ENCODE results near the gene CELSR1. TPM values are rescaled to one million over a fixed set of nuclear protein-coding genes. Genes with fewer than 3 reads are reported as not detected.

Gene CELSR1
- total RNA-seq, 1 donor from 2014 or later = 16.0 TPM

DNA sequence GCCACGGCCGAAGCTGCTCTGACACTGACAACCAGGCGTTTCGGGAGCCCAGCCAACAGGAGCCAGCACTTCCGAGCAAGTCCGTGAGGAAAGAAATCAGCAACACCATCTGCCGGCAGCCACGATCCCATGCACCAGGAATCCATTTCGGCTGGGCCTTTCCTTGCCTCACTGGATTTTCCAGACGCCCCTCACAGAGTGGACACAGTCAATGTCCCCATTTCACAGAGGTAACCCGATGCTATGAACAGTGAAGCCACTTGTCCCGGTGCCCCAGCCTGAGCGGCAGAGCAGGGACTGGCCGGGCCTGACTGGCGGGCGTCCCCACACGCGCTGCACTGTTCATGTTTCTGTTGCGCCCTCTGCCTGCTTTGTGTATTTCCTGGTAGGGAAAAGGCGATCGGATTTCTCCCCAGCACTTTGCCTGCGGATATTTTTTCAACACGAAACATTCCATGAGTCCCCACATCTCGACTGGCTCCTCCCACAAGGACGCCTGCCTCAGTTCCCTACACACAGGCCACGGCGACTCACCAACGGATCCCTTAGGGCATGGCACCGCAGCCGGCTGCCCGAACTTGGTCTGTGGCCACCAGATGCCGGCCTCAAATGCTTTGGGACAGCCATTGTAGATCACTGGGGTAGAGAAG, 146.6 kb downstream of the CELSR1 start:
- H3K9me3 Mint-ChIP-seq (ENCODE audit: unreplicated experiment) = no peaks in the 10 kb centered on the region
- no peaks in the 10 kb centered on the region for H3K27me3 Mint-ChIP-seq (ENCODE audit: unreplicated experiment)
- TF ChIP-seq CTCF (IDR thresholded peaks at IDR 0.05) = peak; percentile 36
- peak overlapping the region; percentile 64 for H3K27ac Mint-ChIP-seq (ENCODE audit: unreplicated experiment)
- H3K4me3 Mint-ChIP-seq (ENCODE audit: unreplicated experiment) = no peak overlapping the region
- H3K4me1 Mint-ChIP-seq (ENCODE audit: unreplicated experiment) = peaks cover 12% of the 10 kb centered on the region
- H3K36me3 Mint-ChIP-seq (ENCODE audit: unreplicated experiment) = no peaks in the 10 kb centered on the region
- DNase-seq (ENCODE audit: extremely low spot score, unreplicated experiment) = no peak

DNA sequence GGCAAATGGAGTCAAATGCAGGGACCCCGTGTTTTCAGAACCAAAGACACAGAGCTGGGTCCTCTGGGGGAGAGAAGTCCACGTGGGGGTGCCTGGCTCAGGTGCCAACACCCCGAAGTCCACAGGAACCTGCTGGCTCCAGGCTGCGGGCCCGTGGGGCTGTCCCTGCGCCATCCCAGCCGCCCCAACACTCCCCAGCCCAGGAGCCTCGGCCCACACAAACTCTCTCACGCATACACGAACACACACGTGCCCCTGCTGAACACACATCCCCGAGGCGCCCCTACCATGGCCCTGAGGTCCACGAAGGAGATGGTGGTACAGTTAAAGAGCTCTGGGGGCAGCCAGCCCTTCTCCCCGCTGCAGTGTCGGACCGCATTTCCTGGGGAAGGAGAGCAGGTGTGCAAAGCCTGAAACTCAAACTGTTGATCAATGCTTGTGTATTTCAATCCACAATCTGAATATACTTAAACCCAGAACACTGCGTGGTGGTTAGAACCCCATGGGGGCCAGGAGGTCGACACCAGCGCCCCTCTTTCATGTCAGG, 147.2 kb downstream of the CELSR1 start:
- H3K36me3 Mint-ChIP-seq (ENCODE audit: unreplicated experiment) = no peaks in the 10 kb centered on the region
- H3K27me3 Mint-ChIP-seq (ENCODE audit: unreplicated experiment) = no peaks in the 10 kb centered on the region
- H3K4me1 Mint-ChIP-seq (ENCODE audit: unreplicated experiment) = peaks cover 12% of the 10 kb centered on the region
- H3K27ac Mint-ChIP-seq (ENCODE audit: unreplicated experiment) = peak overlapping the region; percentile 64
- H3K9me3 Mint-ChIP-seq (ENCODE audit: unreplicated experiment) = no peaks in the 10 kb centered on the region
- no peak for TF ChIP-seq CTCF (IDR thresholded peaks at IDR 0.05)
- DNase-seq (ENCODE audit: extremely low spot score, unreplicated experiment) = no peak
- no peak overlapping the region for H3K4me3 Mint-ChIP-seq (ENCODE audit: unreplicated experiment)

GRCh38 chr22:46389081-46389480, 148.3 kb downstream of the CELSR1 start:
- Mint-ChIP-seq H3K4me3 (ENCODE audit: unreplicated experiment) (no peak overlapping the region), H3K4me1 (ENCODE audit: unreplicated experiment) (peaks cover 12% of the 10 kb centered on the region), H3K27me3 (ENCODE audit: unreplicated experiment) (no peaks in the 10 kb centered on the region), H3K9me3 (ENCODE audit: unreplicated experiment) (no peaks in the 10 kb centered on the region), H3K27ac (ENCODE audit: unreplicated experiment) (no peak overlapping the region), H3K36me3 (ENCODE audit: unreplicated experiment) (no peaks in the 10 kb centered on the region)
- TF ChIP-seq CTCF (IDR thresholded peaks at IDR 0.05) = no peak
- DNase-seq (ENCODE audit: extremely low spot score, unreplicated experiment) = no peak

DNA sequence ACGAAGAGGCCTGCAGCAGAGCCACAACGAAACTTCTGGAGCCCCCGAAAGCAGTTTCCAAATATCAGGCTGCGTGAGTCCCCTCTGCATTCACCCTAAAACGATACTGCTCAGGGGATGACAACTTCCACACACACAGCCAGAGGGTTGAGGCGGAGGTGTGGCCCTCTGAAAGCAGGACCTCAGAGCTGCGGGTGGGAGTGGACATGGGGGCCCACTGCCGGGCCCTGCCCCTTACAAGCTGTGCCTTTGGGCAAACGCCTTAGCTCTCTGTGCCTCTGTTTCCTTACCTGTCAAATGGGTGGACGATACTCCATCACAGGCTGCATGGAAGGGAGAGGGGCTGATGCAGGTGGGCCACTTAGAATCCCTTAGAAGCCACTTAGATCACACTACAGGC, 148.8 kb downstream of the CELSR1 start:
- no peak for DNase-seq (ENCODE audit: extremely low spot score, unreplicated experiment)
- H3K4me3 Mint-ChIP-seq (ENCODE audit: unreplicated experiment) = no peak overlapping the region
- no peak for TF ChIP-seq CTCF (IDR thresholded peaks at IDR 0.05)
- no peaks in the 10 kb centered on the region for H3K9me3 Mint-ChIP-seq (ENCODE audit: unreplicated experiment)
- no peaks in the 10 kb centered on the region for H3K27me3 Mint-ChIP-seq (ENCODE audit: unreplicated experiment)
- no peak overlapping the region for H3K27ac Mint-ChIP-seq (ENCODE audit: unreplicated experiment)
- peaks cover 12% of the 10 kb centered on the region for H3K4me1 Mint-ChIP-seq (ENCODE audit: unreplicated experiment)
- no peaks in the 10 kb centered on the region for H3K36me3 Mint-ChIP-seq (ENCODE audit: unreplicated experiment)

GRCh38 chr22:46387748-46388147, 149.7 kb downstream of the CELSR1 start:
- peaks cover 12% of the 10 kb centered on the region for H3K4me1 Mint-ChIP-seq (ENCODE audit: unreplicated experiment)
- H3K27me3 Mint-ChIP-seq (ENCODE audit: unreplicated experiment) = no peaks in the 10 kb centered on the region
- H3K4me3 Mint-ChIP-seq (ENCODE audit: unreplicated experiment) = no peak overlapping the region
- H3K9me3 Mint-ChIP-seq (ENCODE audit: unreplicated experiment) = no peaks in the 10 kb centered on the region
- H3K27ac Mint-ChIP-seq (ENCODE audit: unreplicated experiment) = no peak overlapping the region
- TF ChIP-seq CTCF (IDR thresholded peaks at IDR 0.05) = no peak
- peaks cover 3% of the 10 kb centered on the region for H3K36me3 Mint-ChIP-seq (ENCODE audit: unreplicated experiment)
- DNase-seq (ENCODE audit: extremely low spot score, unreplicated experiment) = no peak
